Measurements from ENCODE around the gene CEP44.

- TF ChIP-seq CTCF (IDR thresholded peaks at IDR 0.05) (no peak), POLR2A (IDR thresholded peaks at IDR 0.05) (no peak)
Observed at GRCh38 chr4:174241162-174241561, 42.5 kb upstream of the CEP44 start.
